ENCODE measurements around the gene LTBP1.

GRCh38 chr2:33392366-33392765 is 445.6 kb downstream of the LTBP1 start:
- TF ChIP-seq CTCF (IDR thresholded peaks at IDR 0.05) (no peak), POLR2A (IDR thresholded peaks at IDR 0.05) (no peak)

Data from vagina (tissue), 2 donors.